ENCODE measurements around the gene GRM2.

Gene GRM2

DNA sequence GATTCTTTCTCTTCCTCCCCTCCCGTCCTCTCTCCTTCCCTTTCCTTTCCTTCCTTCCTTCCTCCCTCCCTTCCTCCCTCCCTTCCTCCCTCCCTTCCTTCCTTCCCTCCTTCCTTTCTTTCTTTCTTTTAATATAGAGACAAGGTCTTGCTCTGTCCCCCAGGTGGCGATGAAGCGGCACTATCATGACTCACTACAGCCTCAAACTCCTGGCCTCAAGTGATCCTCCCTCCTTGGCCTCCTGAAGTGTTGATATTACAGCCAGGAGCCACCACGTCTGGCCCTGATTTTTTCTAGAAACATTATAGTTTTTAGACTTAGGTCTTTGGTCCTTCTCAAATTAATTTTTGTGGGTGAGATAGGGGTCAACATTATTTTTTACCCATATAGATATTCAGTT lies 15.5 kb downstream of the GRM2 start:
- TF ChIP-seq, protein P1, sequence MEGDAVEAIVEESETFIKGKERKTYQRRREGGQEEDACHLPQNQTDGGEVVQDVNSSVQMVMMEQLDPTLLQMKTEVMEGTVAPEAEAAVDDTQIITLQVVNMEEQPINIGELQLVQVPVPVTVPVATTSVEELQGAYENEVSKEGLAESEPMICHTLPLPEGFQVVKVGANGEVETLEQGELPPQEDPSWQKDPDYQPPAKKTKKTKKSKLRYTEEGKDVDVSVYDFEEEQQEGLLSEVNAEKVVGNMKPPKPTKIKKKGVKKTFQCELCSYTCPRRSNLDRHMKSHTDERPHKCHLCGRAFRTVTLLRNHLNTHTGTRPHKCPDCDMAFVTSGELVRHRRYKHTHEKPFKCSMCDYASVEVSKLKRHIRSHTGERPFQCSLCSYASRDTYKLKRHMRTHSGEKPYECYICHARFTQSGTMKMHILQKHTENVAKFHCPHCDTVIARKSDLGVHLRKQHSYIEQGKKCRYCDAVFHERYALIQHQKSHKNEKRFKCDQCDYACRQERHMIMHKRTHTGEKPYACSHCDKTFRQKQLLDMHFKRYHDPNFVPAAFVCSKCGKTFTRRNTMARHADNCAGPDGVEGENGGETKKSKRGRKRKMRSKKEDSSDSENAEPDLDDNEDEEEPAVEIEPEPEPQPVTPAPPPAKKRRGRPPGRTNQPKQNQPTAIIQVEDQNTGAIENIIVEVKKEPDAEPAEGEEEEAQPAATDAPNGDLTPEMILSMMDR (IDR thresholded peaks at IDR 0.05; ENCODE audit: control extremely low read depth, extremely low read depth, low read depth, missing control alignments) = no peak
- no peak for DNase-seq (ENCODE audit: extremely low spot score)
- CTCF ChIA-PET = no interaction called here
- POLR2A ChIA-PET = no interaction called here

DNA sequence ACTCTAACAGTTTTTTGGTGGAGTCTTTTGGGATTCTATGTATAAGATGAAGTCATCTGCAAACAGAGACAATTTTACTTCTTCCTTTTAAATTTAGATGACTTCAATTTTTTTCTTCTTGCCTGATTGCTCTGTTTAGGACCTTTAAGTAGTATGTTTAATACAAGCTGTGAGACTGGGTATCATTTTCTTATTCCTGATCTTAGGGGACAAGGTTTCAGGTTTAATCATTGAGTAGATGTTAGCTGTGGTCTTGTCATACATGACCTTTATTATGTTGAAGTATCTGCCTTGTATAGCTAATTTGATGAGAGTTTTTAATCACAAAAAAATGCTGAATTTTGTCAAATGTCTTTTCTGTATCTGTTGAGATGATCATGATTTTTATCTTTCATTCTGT lies 20.6 kb downstream of the GRM2 start:
- ChIA-PET CTCF (interaction anchor here (1.7 kb wide), 1 partner anchor 58 kb away, joined by 3 read pairs; no protein-coding TSS in a partner anchor), POLR2A (no interaction called here)
- no peak for DNase-seq (ENCODE audit: extremely low spot score)
- TF ChIP-seq, protein P1 (IDR thresholded peaks at IDR 0.05; ENCODE audit: control extremely low read depth, extremely low read depth, low read depth, missing control alignments) = no peak

DNA sequence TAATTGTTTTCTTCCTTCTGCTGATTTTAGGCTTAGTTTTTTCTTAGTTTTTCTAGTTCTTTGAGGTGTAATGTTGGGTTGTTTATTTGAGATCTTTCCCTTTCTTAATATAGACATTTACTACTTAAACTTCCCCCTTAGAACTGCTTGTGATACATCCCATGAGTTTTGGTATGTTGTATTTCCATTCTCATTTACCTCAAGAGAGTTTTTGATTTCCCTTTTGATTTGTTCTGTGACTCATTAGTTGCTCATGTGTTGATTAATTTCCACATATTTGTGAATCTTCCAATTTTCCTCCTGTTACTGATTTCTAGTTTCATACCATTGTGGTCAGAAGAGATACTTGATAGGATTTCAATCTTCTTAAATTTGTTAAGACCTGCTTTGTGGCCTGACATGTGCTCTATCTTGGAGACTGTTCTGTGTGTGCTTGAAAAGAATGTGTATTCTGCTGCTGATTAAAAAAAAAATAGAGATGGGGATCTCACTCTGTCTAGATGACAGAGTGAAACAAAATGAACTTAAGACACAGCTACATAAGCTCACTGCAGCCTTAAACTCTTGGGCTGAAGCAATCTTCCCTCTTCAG lies 22.3 kb downstream of the GRM2 start:
- DNase-seq (ENCODE audit: extremely low spot score) = no peak
- CTCF ChIA-PET = interaction anchor here (1.1 to 1.3 kb wide), 2 partner anchors 10 to 71 kb away, joined by 3 to 4 read pairs; no protein-coding TSS in a partner anchor
- TF ChIP-seq, protein P1 (IDR thresholded peaks at IDR 0.05; ENCODE audit: control extremely low read depth, extremely low read depth, low read depth, missing control alignments) = no peak
- POLR2A ChIA-PET = no interaction called here

DNA sequence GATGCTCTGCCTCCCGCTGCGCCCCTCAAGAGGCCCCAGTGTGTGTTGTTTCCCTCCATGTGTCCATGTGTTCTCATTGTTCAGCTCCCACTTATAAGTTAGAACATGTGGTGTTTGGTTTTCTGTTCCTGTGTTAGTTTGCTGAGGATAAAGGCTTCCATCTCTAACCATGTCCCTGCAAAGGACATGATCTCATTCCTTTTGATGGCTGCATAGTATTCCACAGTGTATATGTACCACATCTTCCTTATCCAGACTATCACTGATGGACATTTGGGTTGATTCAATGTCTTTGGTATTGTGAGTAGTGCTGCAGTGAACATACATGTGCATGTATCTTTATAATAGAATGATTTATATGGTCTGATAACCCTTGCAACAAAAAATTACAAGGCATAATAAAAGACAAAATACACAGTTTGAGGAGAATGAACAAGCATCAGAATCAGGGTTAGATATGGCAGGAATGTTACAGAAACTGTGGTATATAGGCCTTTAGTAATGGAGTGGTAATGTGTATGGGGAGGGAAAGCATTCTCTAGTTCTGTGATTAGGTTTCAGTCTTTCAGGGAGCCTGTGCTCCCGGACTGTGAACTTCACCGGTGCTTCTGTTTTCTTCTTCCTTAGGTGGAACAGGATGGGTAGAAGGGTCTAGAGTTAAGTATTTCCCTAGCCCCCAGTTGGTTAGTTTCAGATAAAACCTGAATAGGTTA lies 27.1 kb downstream of the GRM2 start:
- CTCF ChIA-PET = interaction anchor here (1.2 kb wide), 1 partner anchor 15 kb away, joined by 3 read pairs; no protein-coding TSS in a partner anchor
- TF ChIP-seq, protein P1 (IDR thresholded peaks at IDR 0.05; ENCODE audit: control extremely low read depth, extremely low read depth, low read depth, missing control alignments) = no peak
- no peak for DNase-seq (ENCODE audit: extremely low spot score)
- POLR2A ChIA-PET = no interaction called here

DNA sequence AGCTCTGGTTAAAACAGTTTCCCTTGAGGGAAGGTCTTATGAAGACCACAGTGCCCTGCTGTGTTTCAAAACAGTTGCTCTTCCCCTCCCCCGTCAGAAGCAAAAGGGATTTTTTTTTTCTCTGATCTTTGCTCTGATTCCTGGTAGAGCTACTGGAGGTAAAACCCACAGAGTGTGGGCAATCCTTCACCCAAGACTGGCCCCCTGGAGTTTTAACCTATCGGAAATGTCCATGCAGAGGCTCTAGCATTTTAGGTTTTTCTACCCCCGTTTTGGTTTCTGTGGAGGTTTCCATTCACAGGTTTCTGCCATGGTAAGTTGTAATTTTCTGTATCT lies 27.7 kb downstream of the GRM2 start:
- ChIA-PET CTCF (interaction anchor here (1.2 kb wide), 1 partner anchor 14 kb away, joined by 3 read pairs; no protein-coding TSS in a partner anchor), POLR2A (no interaction called here)

DNA sequence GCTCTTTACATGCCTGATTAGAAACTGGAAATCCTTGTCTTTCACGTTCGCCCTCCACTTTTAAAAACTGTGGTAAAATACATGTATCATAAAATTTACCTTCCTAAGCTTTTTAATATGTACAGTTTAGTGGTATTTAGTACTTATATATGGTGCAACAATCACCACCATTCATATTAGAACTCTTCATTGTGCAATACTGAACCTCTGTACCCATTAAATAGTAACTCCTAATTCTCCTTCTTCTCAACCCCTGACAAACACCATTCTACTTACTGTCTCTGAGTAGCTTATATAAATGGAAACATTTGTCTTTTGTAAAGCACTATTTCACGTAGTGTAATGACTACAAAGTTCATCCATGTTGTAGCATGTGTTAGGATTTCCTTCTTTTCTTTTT lies 28.2 kb downstream of the GRM2 start:
- CTCF ChIA-PET = interaction anchor here (1.2 kb wide), 1 partner anchor 14 kb away, joined by 3 read pairs; no protein-coding TSS in a partner anchor
- DNase-seq (ENCODE audit: extremely low spot score) = no peak
- TF ChIP-seq, protein P1 (IDR thresholded peaks at IDR 0.05; ENCODE audit: control extremely low read depth, extremely low read depth, low read depth, missing control alignments) = no peak
- POLR2A ChIA-PET = no interaction called here

More for the DNA sequence above, 27.7 kb downstream of the GRM2 start:
- no peak for DNase-seq (ENCODE audit: extremely low spot score)
- TF ChIP-seq, protein P1 (IDR thresholded peaks at IDR 0.05; ENCODE audit: control extremely low read depth, extremely low read depth, low read depth, missing control alignments) = no peak

Data from GM10248 (cell line).